ENCODE results near the gene CDKN1B. TPM values are rescaled to one million over a fixed set of nuclear protein-coding genes. Genes with fewer than 3 reads are reported as not detected.
A peak's percentile ranks its signal among the peaks of the same experiment; 100 is the strongest.

Gene CDKN1B
- total RNA-seq, 4 donors from 2014 or later, result 43.6 to 76.4 (median 56.6) TPM

DNA sequence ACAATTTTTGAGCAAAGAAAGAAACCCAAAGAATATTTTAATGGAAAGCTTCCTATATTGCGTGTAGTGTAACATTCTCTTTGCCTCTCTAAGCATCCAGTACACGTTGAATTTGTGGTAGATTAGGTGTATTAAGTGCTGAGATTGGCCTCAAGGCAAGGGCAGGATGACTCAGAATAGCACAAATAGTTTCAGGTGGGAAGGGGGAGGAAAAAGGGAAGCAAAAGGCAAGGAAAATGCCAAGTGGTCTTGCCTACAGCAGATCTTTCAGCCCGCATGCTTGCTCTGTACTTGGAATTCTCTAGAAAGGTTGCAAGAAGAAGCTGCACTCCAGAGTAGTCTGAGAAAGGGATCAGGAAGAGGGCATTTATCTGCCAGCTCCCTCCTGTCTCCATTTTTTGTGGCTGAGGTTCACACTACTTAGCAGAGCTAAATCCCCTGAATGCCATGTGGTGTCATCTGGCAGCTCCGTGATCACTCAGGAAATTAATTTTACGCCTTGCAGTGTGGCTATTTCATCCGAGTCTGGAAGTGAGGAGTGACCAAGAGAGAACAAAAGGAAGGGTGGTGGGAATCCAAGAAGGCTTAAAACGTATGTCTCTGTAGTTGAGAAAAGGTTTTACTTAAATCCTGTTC is 28.5 kb downstream of the CDKN1B start:
- ATAC-seq, result no peak
- intact Hi-C loops (cut with DNase I; ENCODE audit: low total_unique reads) (no loop called here), in situ Hi-C loops (cut with MboI; ENCODE audit: low sequenced_read_pairs in 4 of 4) (no loop called here)
- no peak for TF ChIP-seq POLR2A (IDR thresholded peaks at IDR 0.05)
- TF ChIP-seq, protein P1, sequence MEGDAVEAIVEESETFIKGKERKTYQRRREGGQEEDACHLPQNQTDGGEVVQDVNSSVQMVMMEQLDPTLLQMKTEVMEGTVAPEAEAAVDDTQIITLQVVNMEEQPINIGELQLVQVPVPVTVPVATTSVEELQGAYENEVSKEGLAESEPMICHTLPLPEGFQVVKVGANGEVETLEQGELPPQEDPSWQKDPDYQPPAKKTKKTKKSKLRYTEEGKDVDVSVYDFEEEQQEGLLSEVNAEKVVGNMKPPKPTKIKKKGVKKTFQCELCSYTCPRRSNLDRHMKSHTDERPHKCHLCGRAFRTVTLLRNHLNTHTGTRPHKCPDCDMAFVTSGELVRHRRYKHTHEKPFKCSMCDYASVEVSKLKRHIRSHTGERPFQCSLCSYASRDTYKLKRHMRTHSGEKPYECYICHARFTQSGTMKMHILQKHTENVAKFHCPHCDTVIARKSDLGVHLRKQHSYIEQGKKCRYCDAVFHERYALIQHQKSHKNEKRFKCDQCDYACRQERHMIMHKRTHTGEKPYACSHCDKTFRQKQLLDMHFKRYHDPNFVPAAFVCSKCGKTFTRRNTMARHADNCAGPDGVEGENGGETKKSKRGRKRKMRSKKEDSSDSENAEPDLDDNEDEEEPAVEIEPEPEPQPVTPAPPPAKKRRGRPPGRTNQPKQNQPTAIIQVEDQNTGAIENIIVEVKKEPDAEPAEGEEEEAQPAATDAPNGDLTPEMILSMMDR (IDR thresholded peaks at IDR 0.05 in 4 of 5, conservative IDR thresholded peaks at IDR 0.05 in 1 of 5), result no peak
- Histone ChIP-seq H3K4me1 (peaks cover 6% of the 10 kb centered on the region in 2 donors), H3K9me3 (no peaks in the 10 kb centered on the region), H3K36me3 (no peaks in the 10 kb centered on the region), H3K27me3 (no peaks in the 10 kb centered on the region), H3K4me3 (no peak overlapping the region), H3K27ac (no peak overlapping the region)
- DNase-seq, result no peak

DNA sequence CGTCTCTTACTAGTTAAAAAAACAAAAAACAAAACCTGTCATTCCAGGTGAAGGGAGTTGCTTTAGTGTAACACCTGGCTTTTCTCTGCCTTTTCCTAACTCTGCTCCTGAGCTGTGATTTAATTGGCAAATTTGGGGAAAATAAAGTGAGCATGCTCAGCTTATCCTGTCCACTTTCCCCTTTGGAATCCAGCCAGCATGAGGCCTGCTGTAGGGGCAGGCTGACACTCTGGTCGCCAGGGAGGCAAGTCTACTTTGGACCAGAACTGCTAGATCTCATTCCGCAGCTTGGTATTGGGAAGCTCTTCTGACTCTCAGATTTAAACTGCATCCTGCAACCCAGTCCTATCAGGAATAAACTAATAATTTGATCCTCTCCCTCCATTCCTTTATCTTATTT is 30.1 kb downstream of the CDKN1B start:
- TF ChIP-seq POLR2A (IDR thresholded peaks at IDR 0.05), result no peak
- TF ChIP-seq, protein P1 (IDR thresholded peaks at IDR 0.05 in 4 of 5, conservative IDR thresholded peaks at IDR 0.05 in 1 of 5), result no peak
- no peak for ATAC-seq
- H3K27ac ChIP-seq, result no peak overlapping the region

DNA sequence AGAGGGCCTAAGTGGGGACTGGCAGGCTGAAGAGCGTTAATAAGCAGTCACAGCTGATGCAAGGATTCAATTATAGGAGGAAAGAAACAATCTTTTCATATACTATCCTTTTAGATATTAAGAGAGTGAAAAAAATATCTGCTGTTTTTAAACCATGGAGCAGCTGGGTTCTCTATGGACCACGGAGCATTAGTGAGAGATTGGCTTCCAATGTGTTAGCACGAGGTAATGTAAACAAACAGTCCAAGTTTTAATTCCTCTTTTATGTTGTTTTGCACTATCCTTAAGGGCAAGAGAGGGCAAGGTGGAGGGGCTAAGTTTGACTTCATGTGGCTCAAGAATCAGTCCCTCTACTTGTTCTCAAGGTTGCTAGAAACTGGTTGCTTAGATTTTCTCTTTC is 30.9 kb downstream of the CDKN1B start:
- H3K4me1 ChIP-seq, result no peaks in the 10 kb centered on the region
- intact Hi-C loops (cut with DNase I; ENCODE audit: low total_unique reads) (no loop called here), in situ Hi-C loops (cut with MboI; ENCODE audit: low sequenced_read_pairs in 4 of 4) (no loop called here)
- no peak for DNase-seq
- TF ChIP-seq POLR2A (IDR thresholded peaks at IDR 0.05), result no peak
- TF ChIP-seq, protein P1 (IDR thresholded peaks at IDR 0.05 in 4 of 5, conservative IDR thresholded peaks at IDR 0.05 in 1 of 5), result no peak
- H3K9me3 ChIP-seq, result no peaks in the 10 kb centered on the region
- no peak overlapping the region for H3K27ac ChIP-seq
- H3K4me3 ChIP-seq, result no peak overlapping the region
- no peaks in the 10 kb centered on the region for H3K36me3 ChIP-seq
- no peak for ATAC-seq
- no peaks in the 10 kb centered on the region for H3K27me3 ChIP-seq

More for the DNA sequence above, 30.1 kb downstream of the CDKN1B start:
- Histone ChIP-seq H3K4me3 (no peak overlapping the region), H3K9me3 (no peaks in the 10 kb centered on the region), H3K4me1 (no peaks in the 10 kb centered on the region), H3K27me3 (no peaks in the 10 kb centered on the region), H3K36me3 (no peaks in the 10 kb centered on the region)
- intact Hi-C loops (cut with DNase I; ENCODE audit: low total_unique reads), result no loop called here
- no peak for DNase-seq
- in situ Hi-C loops (cut with MboI; ENCODE audit: low sequenced_read_pairs in 4 of 4), result no loop called here

DNA sequence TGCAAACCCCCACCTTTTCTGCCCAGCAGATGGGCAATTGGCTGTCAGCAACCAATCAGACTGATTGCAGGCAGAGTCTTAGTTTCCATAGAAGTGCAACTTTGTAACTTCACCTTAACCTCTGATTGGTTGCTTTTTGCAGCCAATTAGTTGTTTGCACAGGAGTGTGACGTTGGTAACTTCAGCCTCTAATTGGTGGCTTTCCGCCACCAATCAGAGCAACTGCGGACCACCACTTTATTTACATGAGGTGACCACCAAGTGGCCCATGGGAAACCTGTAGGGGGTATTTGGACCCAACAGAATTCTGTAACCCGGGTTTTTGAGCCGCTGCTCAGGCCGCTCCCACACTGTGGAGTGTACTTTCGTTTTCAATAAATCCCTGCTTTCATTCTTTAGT is 32.3 kb downstream of the CDKN1B start:
- TF ChIP-seq, protein P1 (IDR thresholded peaks at IDR 0.05 in 4 of 5, conservative IDR thresholded peaks at IDR 0.05 in 1 of 5), result no peak
- no peak for TF ChIP-seq POLR2A (IDR thresholded peaks at IDR 0.05)
- no peaks in the 10 kb centered on the region for H3K4me1 ChIP-seq
- no peak overlapping the region for H3K27ac ChIP-seq
- ATAC-seq (peak in 1 of 2 donors; percentile 36), DNase-seq (no peak)
- in situ Hi-C loops (cut with MboI; ENCODE audit: low sequenced_read_pairs in 4 of 4), result no loop called here
- intact Hi-C loops (cut with DNase I; ENCODE audit: low total_unique reads), result no loop called here
- peak overlapping the region in 1 of 4 donors; percentile 41 for H3K4me3 ChIP-seq
- no peaks in the 10 kb centered on the region for H3K36me3 ChIP-seq
- no peaks in the 10 kb centered on the region for H3K27me3 ChIP-seq
- H3K9me3 ChIP-seq, result no peaks in the 10 kb centered on the region

DNA sequence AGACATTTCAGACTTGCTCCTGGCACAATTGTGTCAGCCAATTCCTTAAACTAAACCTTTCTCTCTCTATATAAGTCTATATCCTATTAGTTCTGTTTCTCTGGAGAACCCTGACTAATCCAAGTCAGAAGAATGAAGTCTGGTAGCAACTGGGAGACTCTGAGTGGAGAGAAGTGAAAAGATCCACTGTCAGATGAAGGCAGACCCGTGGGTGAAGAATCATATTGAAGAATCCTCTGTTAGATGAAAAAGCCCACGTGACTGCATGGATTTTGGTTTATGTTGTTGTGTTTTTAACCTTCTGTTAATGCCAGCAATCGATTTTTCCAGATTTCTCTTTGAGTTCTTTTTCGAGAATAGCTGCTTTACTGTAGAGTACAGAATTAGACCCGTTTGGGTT is 38.8 kb downstream of the CDKN1B start:
- intact Hi-C loops (cut with DNase I; ENCODE audit: low total_unique reads), result no loop called here
- no peaks in the 10 kb centered on the region for H3K36me3 ChIP-seq
- H3K9me3 ChIP-seq, result no peaks in the 10 kb centered on the region
- no peak overlapping the region for H3K4me3 ChIP-seq
- ATAC-seq, result no peak
- H3K27ac ChIP-seq, result no peak overlapping the region
- no peaks in the 10 kb centered on the region for H3K4me1 ChIP-seq
- TF ChIP-seq, protein P1 (IDR thresholded peaks at IDR 0.05 in 4 of 5, conservative IDR thresholded peaks at IDR 0.05 in 1 of 5), result no peak
- TF ChIP-seq POLR2A (IDR thresholded peaks at IDR 0.05), result no peak
- no peak for DNase-seq
- in situ Hi-C loops (cut with MboI; ENCODE audit: low sequenced_read_pairs in 4 of 4), result no loop called here
- H3K27me3 ChIP-seq, result no peaks in the 10 kb centered on the region
